ENCODE data around the gene UQCC3. TPM values are rescaled to one million over a fixed set of nuclear protein-coding genes. Genes with fewer than 3 reads are reported as not detected.
"Not testable (repeated sequence)": the region's sequence is repeated elsewhere in the genome, so short reads cannot be mapped to it uniquely, and the experiment has no call there.

Gene UQCC3
- total and polyA plus RNA-seq, 8 donors: 4.2 to 49.8 (median 18.6) TPM

- Histone ChIP-seq H3K36me3 (peaks cover 0 to 30% (median 24%) of the 10 kb centered on the region in 4 donors), H3K27me3 (no peaks in the 10 kb centered on the region), H3K9me3 (no peaks in the 10 kb centered on the region), H3K27ac (peak overlapping the region; percentile 11 to 95 (median 69)), H3K4me1 (peaks cover 53 to 74% (median 72%) of the 10 kb centered on the region in 4 donors), H3K4me3 (no peak overlapping the region)
- no peak for DNase-seq
- intact Hi-C loops (cut with DNase I; ENCODE audit: low total_unique reads): no loop called here
- TF ChIP-seq EP300 (IDR thresholded peaks at IDR 0.05): no peak
- no peak for TF ChIP-seq POLR2A (IDR thresholded peaks at IDR 0.05)
- no peak for TF ChIP-seq POLR2AphosphoS5 (IDR thresholded peaks at IDR 0.05)
- TF ChIP-seq CTCF (IDR thresholded peaks at IDR 0.05): no peak
- 50 to 76% (median 55%) methylated on average over 4 of the region's 4 CpGs for WGBS, 5 donors
These were observed 1.9 kb upstream of the UQCC3 start for GRCh38 chr11:62669420-62670161.

- Histone ChIP-seq H3K36me3 (peaks cover 8 to 45% (median 40%) of the 10 kb centered on the region in 4 donors), H3K27ac (peak overlapping the region; percentile 89 to 96 (median 93)), H3K27me3 (no peaks in the 10 kb centered on the region), H3K4me1 (peaks cover 47 to 74% (median 65%) of the 10 kb centered on the region in 4 donors), H3K4me3 (peak overlapping the region; percentile 76 to 94 (median 89)), H3K9me3 (no peaks in the 10 kb centered on the region)
- TF ChIP-seq POLR2AphosphoS5 (IDR thresholded peaks at IDR 0.05): no peak
- no peak for TF ChIP-seq EP300 (IDR thresholded peaks at IDR 0.05)
- TF ChIP-seq CTCF (IDR thresholded peaks at IDR 0.05): no peak
- no peak for TF ChIP-seq POLR2A (IDR thresholded peaks at IDR 0.05)
- 0 to 1% (median 0%) methylated on average over 17 of the region's 17 CpGs for WGBS, 5 donors
- no peak for DNase-seq
- intact Hi-C loops (cut with DNase I; ENCODE audit: low total_unique reads): no loop called here
These were observed 251 bp upstream of the UQCC3 start for GRCh38 chr11:62671236-62671607.

GRCh38 chr11:62673196-62673525 is 1.7 kb downstream of the UQCC3 start:
- Histone ChIP-seq H3K36me3 (peaks cover 23 to 51% (median 47%) of the 10 kb centered on the region in 4 donors), H3K27ac (peak overlapping the region; percentile 89 to 96 (median 93)), H3K27me3 (no peaks in the 10 kb centered on the region), H3K4me3 (peak overlapping the region; percentile 76 to 94 (median 89)), H3K4me1 (peaks cover 40 to 74% (median 62%) of the 10 kb centered on the region in 4 donors), H3K9me3 (no peaks in the 10 kb centered on the region)
- TF ChIP-seq CTCF (IDR thresholded peaks at IDR 0.05): no peak
- no peak for TF ChIP-seq POLR2A (IDR thresholded peaks at IDR 0.05)
- no peak for TF ChIP-seq EP300 (IDR thresholded peaks at IDR 0.05)
- no peak for TF ChIP-seq POLR2AphosphoS5 (IDR thresholded peaks at IDR 0.05)
- no peak for DNase-seq
- intact Hi-C loops (cut with DNase I; ENCODE audit: low total_unique reads): no loop called here
- WGBS, 5 donors: 46 to 58% (median 55%) methylated on average over 2 of the region's 2 CpGs

- Histone ChIP-seq H3K4me1 (peaks cover 37 to 70% (median 58%) of the 10 kb centered on the region in 4 donors), H3K36me3 (peaks cover 23 to 51% (median 47%) of the 10 kb centered on the region in 4 donors)
- H3K27me3 ChIP-seq; H3K4me3 ChIP-seq; H3K9me3 ChIP-seq; DNase-seq; intact Hi-C loops (cut with DNase I; ENCODE audit: low total_unique reads); H3K27ac ChIP-seq: not testable (repeated sequence)
- 93 to 97% (median 94%) methylated on average over 10 of the region's 10 CpGs for WGBS, 5 donors
These were observed 3.9 kb downstream of the UQCC3 start for GRCh38 chr11:62675415-62675814.

- no peak overlapping the region for H3K27ac ChIP-seq
- DNase-seq: no peak
- peaks cover 23 to 51% (median 47%) of the 10 kb centered on the region in 4 donors for H3K36me3 ChIP-seq
- H3K9me3 ChIP-seq: no peaks in the 10 kb centered on the region
- H3K4me1 ChIP-seq: peaks cover 31 to 69% (median 52%) of the 10 kb centered on the region in 4 donors
- 33 to 57% (median 42%) methylated on average over 2 to 6 of the region's 6 CpGs for WGBS, 5 donors
- no peaks in the 10 kb centered on the region for H3K27me3 ChIP-seq
- H3K4me3 ChIP-seq: no peak overlapping the region
- intact Hi-C loops (cut with DNase I; ENCODE audit: low total_unique reads): no loop called here
- TF ChIP-seq POLR2AphosphoS5 (IDR thresholded peaks at IDR 0.05) (no peak), POLR2A (IDR thresholded peaks at IDR 0.05) (no peak), CTCF (IDR thresholded peaks at IDR 0.05) (no peak)
These were observed 5.2 kb downstream of the UQCC3 start for GRCh38 chr11:62676698-62677097.
